ENCODE data around the gene DDIT3. TPM values are rescaled to one million over a fixed set of nuclear protein-coding genes. Genes with fewer than 3 reads are reported as not detected.

The DDIT3 gene
- total and polyA plus RNA-seq, 2 of the 13 experiments (the other 11 are each of a cell fraction or from before 2014, with no cell fraction given), result 27.5 to 48.7 TPM

- intact Hi-C loops (cut with micrococcal nuclease; ENCODE audit: unreplicated experiment), result loop anchor here (1.0 to 5.0 kb wide), 2 partner anchors 55 to 98 kb away; no protein-coding TSS in a partner anchor
- POLR2A ChIA-PET, result interaction anchor here (0.7 to 3.0 kb wide), 14 partner anchors 8 to 87 kb away, joined by 3 to 21 read pairs (median 4); partner anchors contain the start of genes ARHGEF25, DCTN2 and INHBE
- ATAC-seq, result no peak
- no peak overlapping the region for H2AFZ ChIP-seq (ENCODE audit: low read length)
- no peaks in the 10 kb centered on the region; a peak in 1 of 5 replicates for H3K27me3 ChIP-seq (ENCODE audit: control insufficient read depth in 1 of 2, insufficient read depth in 2 of 2, low read length in 2 of 2)
- H3K9ac ChIP-seq (ENCODE audit: insufficient read depth, low read depth, low read length), result peak overlapping the region; percentile 89
- no peak for FAIRE-seq
- H4K20me1 ChIP-seq (ENCODE audit: insufficient read depth, low read length), result peaks cover 12% of the 10 kb centered on the region
- in situ Hi-C loops (cut with HindIII; ENCODE audit: extremely low pct_ligation_motif_present, low pct_unique_long_range_greater_than_20kb), result no loop called here
- H3K4me3 ChIP-seq (replicated peaks in 1 of 3; ENCODE audit: insufficient read depth in 1 of 3, low read depth in 2 of 3, low read length in 3 of 3), result peak overlapping the region; percentile 89 to 93 (median 89)
- peak overlapping the region; percentile 85 for H3K27ac ChIP-seq (ENCODE audit: extremely low read length, insufficient read depth, low read length)
- H3K4me2 ChIP-seq (ENCODE audit: low read depth, low read length), result peak overlapping the region; percentile 91
- H3K4me1 ChIP-seq (ENCODE audit: insufficient read depth, low read length), result peaks cover 33% of the 10 kb centered on the region
- WGBS (ENCODE audit: low lambda C conversion rate), result 58% methylated on average over 11 of the region's 14 CpGs
- H3K9me3 ChIP-seq (ENCODE audit: low read length), result no peaks in the 10 kb centered on the region
- peaks cover 17 to 46% of the 10 kb centered on the region in 2 experiments; a peak in 4 of 5 replicates for H3K36me3 ChIP-seq (replicated peaks in 1 of 2; ENCODE audit: control insufficient read depth in 1 of 2, insufficient read depth in 2 of 2, low read length in 2 of 2)
- no peak for DNase-seq (ENCODE audit: low spot score)
- CTCF ChIA-PET (ENCODE audit: low intra/inter-chr PET ratio, low total read pairs), result no interaction called here
- H3K79me2 ChIP-seq (ENCODE audit: insufficient read depth, low read length), result peaks cover 28% of the 10 kb centered on the region
- BruUV-seq (replicated peaks), result no TSS peak
- TF ChIP-seq, protein P1, sequence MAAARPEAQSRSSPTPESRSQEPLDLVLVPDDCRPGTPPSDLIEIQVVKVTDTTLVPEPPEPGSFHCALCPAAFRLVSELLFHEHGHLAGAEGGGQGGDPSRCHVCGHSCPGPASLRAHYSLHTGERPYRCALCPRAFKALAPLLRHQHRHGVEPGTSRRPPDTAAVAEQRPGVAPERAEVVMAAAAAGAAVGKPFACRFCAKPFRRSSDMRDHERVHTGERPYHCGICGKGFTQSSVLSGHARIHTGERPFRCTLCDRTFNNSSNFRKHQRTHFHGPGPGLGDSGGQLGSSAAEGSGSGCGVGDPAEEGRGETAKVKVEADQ (CRISPR knock-in tag; IDR thresholded peaks at IDR 0.05; ENCODE audit: borderline replicate concordance), result 0 out of 2 replicates have a peak, but pooled peaks have one; percentile 43
- TF ChIP-seq CENPX (CRISPR knock-in tag; IDR thresholded peaks at IDR 0.05), result no peak
- TF ChIP-seq, protein P2, sequence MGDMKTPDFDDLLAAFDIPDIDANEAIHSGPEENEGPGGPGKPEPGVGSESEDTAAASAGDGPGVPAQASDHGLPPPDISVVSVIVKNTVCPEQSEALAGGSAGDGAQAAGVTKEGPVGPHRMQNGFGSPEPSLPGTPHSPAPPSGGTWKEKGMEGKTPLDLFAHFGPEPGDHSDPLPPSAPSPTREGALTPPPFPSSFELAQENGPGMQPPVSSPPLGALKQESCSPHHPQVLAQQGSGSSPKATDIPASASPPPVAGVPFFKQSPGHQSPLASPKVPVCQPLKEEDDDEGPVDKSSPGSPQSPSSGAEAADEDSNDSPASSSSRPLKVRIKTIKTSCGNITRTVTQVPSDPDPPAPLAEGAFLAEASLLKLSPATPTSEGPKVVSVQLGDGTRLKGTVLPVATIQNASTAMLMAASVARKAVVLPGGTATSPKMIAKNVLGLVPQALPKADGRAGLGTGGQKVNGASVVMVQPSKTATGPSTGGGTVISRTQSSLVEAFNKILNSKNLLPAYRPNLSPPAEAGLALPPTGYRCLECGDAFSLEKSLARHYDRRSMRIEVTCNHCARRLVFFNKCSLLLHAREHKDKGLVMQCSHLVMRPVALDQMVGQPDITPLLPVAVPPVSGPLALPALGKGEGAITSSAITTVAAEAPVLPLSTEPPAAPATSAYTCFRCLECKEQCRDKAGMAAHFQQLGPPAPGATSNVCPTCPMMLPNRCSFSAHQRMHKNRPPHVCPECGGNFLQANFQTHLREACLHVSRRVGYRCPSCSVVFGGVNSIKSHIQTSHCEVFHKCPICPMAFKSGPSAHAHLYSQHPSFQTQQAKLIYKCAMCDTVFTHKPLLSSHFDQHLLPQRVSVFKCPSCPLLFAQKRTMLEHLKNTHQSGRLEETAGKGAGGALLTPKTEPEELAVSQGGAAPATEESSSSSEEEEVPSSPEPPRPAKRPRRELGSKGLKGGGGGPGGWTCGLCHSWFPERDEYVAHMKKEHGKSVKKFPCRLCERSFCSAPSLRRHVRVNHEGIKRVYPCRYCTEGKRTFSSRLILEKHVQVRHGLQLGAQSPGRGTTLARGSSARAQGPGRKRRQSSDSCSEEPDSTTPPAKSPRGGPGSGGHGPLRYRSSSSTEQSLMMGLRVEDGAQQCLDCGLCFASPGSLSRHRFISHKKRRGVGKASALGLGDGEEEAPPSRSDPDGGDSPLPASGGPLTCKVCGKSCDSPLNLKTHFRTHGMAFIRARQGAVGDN (CRISPR knock-in tag; IDR thresholded peaks at IDR 0.05), result peak; percentile 16; the same call in 1 of the 2 replicates
- TF ChIP-seq MAF1 (CRISPR knock-in tag; IDR thresholded peaks at IDR 0.05; ENCODE audit: borderline replicate concordance), result no peak
- TF ChIP-seq PHB2 (IDR thresholded peaks at IDR 0.05; ENCODE audit: partially characterized antibody), result no peak
- TF ChIP-seq FOXJ3 (CRISPR knock-in tag; IDR thresholded peaks at IDR 0.05; ENCODE audit: borderline replicate concordance), result no peak
- peak; percentile 52; the same call in 1 of the 2 replicates for TF ChIP-seq ZNF232 (CRISPR knock-in tag; IDR thresholded peaks at IDR 0.05; ENCODE audit: borderline replicate concordance)
- 0 out of 2 replicates have a peak, but pooled peaks have one; percentile 19 for TF ChIP-seq ZNF629 (CRISPR knock-in tag; conservative IDR thresholded peaks at IDR 0.05)
- TF ChIP-seq ZNF33A (CRISPR knock-in tag; IDR thresholded peaks at IDR 0.05; ENCODE audit: borderline replicate concordance), result no peak
- no peak for TF ChIP-seq ZNF639 (CRISPR knock-in tag; conservative IDR thresholded peaks at IDR 0.05)
- TF ChIP-seq TCF12 (IDR thresholded peaks at IDR 0.05), result no peak
- no peak for TF ChIP-seq TCF12 (CRISPR knock-in tag; IDR thresholded peaks at IDR 0.05)
- 0 out of 2 replicates have a peak, but pooled peaks have one; percentile 31 for TF ChIP-seq RBFOX2 (IDR thresholded peaks at IDR 0.05; ENCODE audit: low read depth, low read length)
- TF ChIP-seq KDM6A (CRISPR knock-in tag; IDR thresholded peaks at IDR 0.05; ENCODE audit: low read depth), result no peak
- TF ChIP-seq ZNF737 (CRISPR knock-in tag; IDR thresholded peaks at IDR 0.05; ENCODE audit: borderline replicate concordance), result peak; percentile 39; the same call in 1 of the 2 replicates
Observed at GRCh38 chr12:57523706-57524614, 3.6 kb upstream of the DDIT3 start.

Measured in HepG2 (cell line).